ENCODE data around the gene RTN4R. TPM values are rescaled to one million over a fixed set of nuclear protein-coding genes. Genes with fewer than 3 reads are reported as not detected.
A peak's percentile ranks its signal among the peaks of the same experiment; 100 is the strongest.

RTN4R gene
- total and polyA plus RNA-seq, 2 of the 8 experiments (the other 6 are each of a cell fraction or from before 2014, with no cell fraction given): 21.8 to 41.3 TPM

DNA sequence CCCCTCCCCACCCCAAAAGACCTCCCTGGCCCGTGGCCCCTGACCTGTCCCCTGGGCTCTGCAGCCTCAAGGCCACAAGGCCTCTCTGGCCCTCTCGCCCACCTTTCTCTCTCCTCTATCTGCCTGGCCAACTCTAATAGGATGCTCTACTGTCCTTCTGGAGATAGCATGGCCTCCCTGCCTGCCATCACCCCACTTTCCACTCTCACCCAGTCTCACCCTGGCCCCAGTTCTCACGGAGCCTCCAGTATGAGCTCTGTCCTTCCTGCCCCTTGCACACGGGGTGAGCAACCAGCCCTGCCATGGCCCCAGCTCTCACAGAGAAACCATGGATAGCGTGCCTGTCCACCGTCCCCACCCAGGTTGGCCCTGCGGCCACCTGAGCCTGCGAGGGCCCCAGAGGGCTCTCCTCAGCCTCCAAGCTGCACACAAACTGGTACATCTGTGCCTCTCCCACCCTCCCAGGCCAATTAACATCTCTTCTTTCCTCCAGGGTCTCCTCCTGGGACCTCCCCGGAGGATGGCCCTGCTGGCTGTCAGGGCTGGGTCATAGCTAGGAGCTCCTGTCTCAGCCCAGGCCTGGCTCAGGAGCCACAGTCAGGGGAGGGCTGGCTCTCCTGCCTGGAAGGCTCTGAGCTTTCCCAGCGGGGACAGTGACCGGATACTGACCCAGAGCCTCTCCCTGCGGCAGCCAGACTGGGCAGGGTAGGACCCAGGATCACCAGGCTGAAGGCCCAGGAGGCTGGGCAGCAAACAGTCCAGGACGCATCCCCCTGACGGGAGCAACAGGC lies 22.3 kb downstream of the RTN4R start:
- H3K23ac ChIP-seq (ENCODE audit: insufficient read length): no peak overlapping the region
- H2BK15ac ChIP-seq (ENCODE audit: low read length): 0 out of 2 replicates have a peak overlapping the region, but pooled peaks have one; percentile 61
- DNase-seq (ENCODE audit: low read depth in 1 of 2, low spot score in 2 of 2) (no peak), FAIRE-seq (no peak)
- peak overlapping the region; percentile 60 for H3K18ac ChIP-seq (ENCODE audit: extremely low read depth, low read length)
- peak overlapping the region; percentile 83; the same call in 1 of the 2 replicates for H2BK5ac ChIP-seq (ENCODE audit: low read depth, low read length)
- no peak overlapping the region for H4K8ac ChIP-seq (ENCODE audit: extremely low read depth, insufficient read depth, low read length)
- no peak overlapping the region for H2AFZ ChIP-seq (ENCODE audit: low read length)
- H3K36me3 ChIP-seq (ENCODE audit: control insufficient read depth in 2 of 4, insufficient read depth in 4 of 4, low read length in 3 of 4): peaks cover 0 to 14% (median 0%) of the 10 kb centered on the region in 4 experiments; a peak in 2 of 8 replicates
- no peaks in the 10 kb centered on the region for H3K9me3 ChIP-seq (ENCODE audit: insufficient read depth in 2 of 2, low read depth in 1 of 2, low read length in 1 of 2)
- no peak overlapping the region for H3K4me3 ChIP-seq (ENCODE audit: extremely low read depth in 1 of 4, insufficient read depth in 2 of 4, low read depth in 3 of 4, low read length in 4 of 4)
- WGBS, 2 experiments (ENCODE audit: extremely low coverage in 1 of 2, insufficient coverage in 1 of 2, insufficient read length in 1 of 2, insufficient replicate concordance in 2 of 2, low coverage in 1 of 2, low lambda C conversion rate in 2 of 2, missing lambda C conversion rate in 1 of 2): 86% methylated on average over 13 of the region's 14 CpGs; no CpG with 5 or more reads in 1 of the 2 experiments
- H3K4me1 ChIP-seq (replicated peaks in 1 of 4; ENCODE audit: control insufficient read depth in 3 of 4, insufficient read depth in 4 of 4, low read length in 3 of 4): peaks cover 7 to 43% (median 17%) of the 10 kb centered on the region in 4 experiments
- H2BK12ac ChIP-seq (ENCODE audit: low read depth, low read length): peak overlapping the region; percentile 50; the same call in 1 of the 2 replicates
- H3K9ac ChIP-seq (replicated peaks in 1 of 4; ENCODE audit: extremely low read depth in 1 of 4, low read depth in 3 of 4, low read length in 3 of 4): no peak overlapping the region
- H3K56ac ChIP-seq (replicated peaks; ENCODE audit: insufficient read length, low read depth, low read length): no peak overlapping the region
- H3K27ac ChIP-seq (ENCODE audit: low read depth, low read length): no peak overlapping the region
- peak overlapping the region in 1 of 2 experiments; percentile 18; a peak in 2 of 4 replicates for H3K4me2 ChIP-seq (ENCODE audit: insufficient read depth in 1 of 2, low read depth in 2 of 2, low read length in 2 of 2)
- POLR2A ChIA-PET (ENCODE audit: partially characterized antibody): interaction anchor here (0.7 to 1.6 kb wide), 4 partner anchors 9 to 117 kb away, joined by 3 read pairs; no protein-coding TSS in a partner anchor
- CTCF ChIA-PET (ENCODE audit: partially characterized antibody): interaction anchor here (0.6 to 4.0 kb wide), 15 partner anchors 8 to 167 kb away, joined by 3 to 23 read pairs (median 4); partner anchors contain the start of gene DGCR6L
- no peak overlapping the region for H2BK120ac ChIP-seq (replicated peaks; ENCODE audit: low read depth, low read length)
- peak overlapping the region; percentile 25 for H4K91ac ChIP-seq (replicated peaks; ENCODE audit: insufficient read length, low read length)
- no peaks in the 10 kb centered on the region for H3K27me3 ChIP-seq (replicated peaks in 1 of 4; ENCODE audit: control insufficient read depth in 3 of 4, extremely low read depth in 1 of 4, insufficient read depth in 3 of 4, low read length in 3 of 4)
- H4K5ac ChIP-seq (ENCODE audit: insufficient read length, low read depth, low read length): no peak overlapping the region
- peak overlapping the region; percentile 80; the same call in 1 of the 2 replicates for H2BK20ac ChIP-seq (ENCODE audit: low read length)
- H2AK5ac ChIP-seq (ENCODE audit: low read depth, low read length): no peak overlapping the region
- peaks cover 17% of the 10 kb centered on the region for H3K79me1 ChIP-seq (ENCODE audit: low read depth, low read length)
- no peaks in the 10 kb centered on the region; the same call in 1 of the 2 replicates for H3K23me2 ChIP-seq (ENCODE audit: low read depth, low read length)
- H3K4ac ChIP-seq (replicated peaks; ENCODE audit: insufficient read length, low read depth, low read length): peak overlapping the region; percentile 25
- no peak overlapping the region for H3K14ac ChIP-seq (ENCODE audit: insufficient read length)
- H3K79me2 ChIP-seq (ENCODE audit: control insufficient read depth in 1 of 2, insufficient read depth in 2 of 2, low read length in 2 of 2): no peaks in the 10 kb centered on the region; a peak in 2 of 4 replicates
- no peak for TF ChIP-seq RFX5 (IDR thresholded peaks at IDR 0.05; ENCODE audit: borderline replicate concordance, low read depth, low read length)
- TF ChIP-seq ASH2L (IDR thresholded peaks at IDR 0.05; ENCODE audit: low read length): no peak
- TF ChIP-seq ZNF274 (IDR thresholded peaks at IDR 0.05; ENCODE audit: borderline replicate concordance, extremely low read depth, low read length): no peak
- TF ChIP-seq GABPA (IDR thresholded peaks at IDR 0.05; ENCODE audit: borderline replicate concordance, insufficient read depth, low read length): no peak
- no peak for TF ChIP-seq RBBP5 (IDR thresholded peaks at IDR 0.05; ENCODE audit: borderline replicate concordance, low read depth, low read length)
- TF ChIP-seq EP300 (IDR thresholded peaks at IDR 0.05; ENCODE audit: borderline replicate concordance in 1 of 2, low read depth in 2 of 2, low read length in 2 of 2): no peak
- no peak for TF ChIP-seq SIN3A (conservative IDR thresholded peaks at IDR 0.05 in 1 of 2, IDR thresholded peaks at IDR 0.05 in 1 of 2; ENCODE audit: low read depth in 1 of 2, low read length in 2 of 2)
- TF ChIP-seq BACH1 (IDR thresholded peaks at IDR 0.05; ENCODE audit: low read length): no peak
- TF ChIP-seq YY1 (IDR thresholded peaks at IDR 0.05; ENCODE audit: low read depth, low read length): no peak
- H4K20me1 ChIP-seq (replicated peaks in 1 of 2; ENCODE audit: control insufficient read depth in 1 of 2, insufficient read depth in 2 of 2, low read length in 2 of 2): peaks cover 6 to 13% of the 10 kb centered on the region in 2 experiments

Data from H1 (cell line).